Prostate gland (tissue), 2 donors: ENCODE results near the gene LMO4. TPM values are rescaled to one million over a fixed set of nuclear protein-coding genes. Genes with fewer than 3 reads are reported as not detected.

ENCODE experiments used
- DNase-seq: peaks from one replicate; pipeline ENCODE4 v3.0.0-alpha.2; 2019; ENCODE audit warnings: low spot score
- H3K27ac ChIP-seq, 2 donors: fragments of 200-600 bp; sonication (generic); 2 replicates each; pipeline ENCODE4 v1.5.1; 2017 to 2019
- H3K27me3 ChIP-seq: fragments of 200-600 bp; sonication (generic); replicated peaks from 2 replicates; pipeline ENCODE4 v1.5.1; 2019; ENCODE audit not compliant: insufficient read depth
- H3K36me3 ChIP-seq, 2 donors: fragments of 200-600 bp; sonication (generic); 1 replicate in 1 of 2; 2 replicates in 1 of 2; pipeline versions ENCODE4 v1.5.1 to v1.8.1; 2017 to 2019
- H3K4me1 ChIP-seq: fragments of 200-600 bp; sonication (generic); replicated peaks from 2 replicates; pipeline ENCODE4 v1.5.1; 2019
- H3K4me3 ChIP-seq, 2 donors: fragments of 200-600 bp; sonication (generic); 2 replicates each; pipeline ENCODE4 v1.5.1; 2017 to 2019
- H3K9me3 ChIP-seq: fragments of 200-600 bp; sonication (generic); 2 replicates; pipeline ENCODE4 v1.5.1; 2017
- POLR2A ChIP-seq: fragments of 450-650 bp; IDR thresholded peaks from one replicate; pipeline ENCODE4 v1.6.1; 2016; ENCODE audit warnings: antibody characterized with exemption, mild to moderate bottlenecking
- POLR2AphosphoS5 ChIP-seq: sonication (generic); formaldehyde crosslinking; IDR thresholded peaks from one replicate; pipeline ENCODE4 v1.6.1; 2017; ENCODE audit warnings: antibody characterized with exemption
- WGBS: methylation state at CpG from one replicate; pipeline ENCODE4 v1.1.5; 2018; 5-methylcytosine and 5-hydroxymethylcytosine counted together
- intact Hi-C: fragments of 100-400 bp; cut with DNase I; formaldehyde crosslinking; loops from one replicate; pipeline ENCODE4 v1.14.2; 2022
- total RNA-seq, 2 donors: library from RNA; depleted of rRNA; stranded (reverse); fragments of >200 nt; gene quantifications; one replicate each; pipeline ENCODE4 v1.1.0, GENCODE V29; 2016
- TF ChIP-seq, protein P1 (sequence below), 4 experiments: fragments of 200-600 bp in 2 of 4; fragments of 450-650 bp in 2 of 4; sonication (generic) in 2 of 4; IDR thresholded peaks; 1 replicate in 3 of 4; 2 replicates in 1 of 4; pipeline ENCODE4 v1.5.1; 2016 to 2019; ENCODE audit warnings: antibody characterized with exemption in 4 of 4, mild to moderate bottlenecking in 2 of 4, moderate library complexity in 2 of 4

The LMO4 gene
- total RNA-seq, 2 donors from 2014 or later, result 41.9 to 78.0 TPM

DNA sequence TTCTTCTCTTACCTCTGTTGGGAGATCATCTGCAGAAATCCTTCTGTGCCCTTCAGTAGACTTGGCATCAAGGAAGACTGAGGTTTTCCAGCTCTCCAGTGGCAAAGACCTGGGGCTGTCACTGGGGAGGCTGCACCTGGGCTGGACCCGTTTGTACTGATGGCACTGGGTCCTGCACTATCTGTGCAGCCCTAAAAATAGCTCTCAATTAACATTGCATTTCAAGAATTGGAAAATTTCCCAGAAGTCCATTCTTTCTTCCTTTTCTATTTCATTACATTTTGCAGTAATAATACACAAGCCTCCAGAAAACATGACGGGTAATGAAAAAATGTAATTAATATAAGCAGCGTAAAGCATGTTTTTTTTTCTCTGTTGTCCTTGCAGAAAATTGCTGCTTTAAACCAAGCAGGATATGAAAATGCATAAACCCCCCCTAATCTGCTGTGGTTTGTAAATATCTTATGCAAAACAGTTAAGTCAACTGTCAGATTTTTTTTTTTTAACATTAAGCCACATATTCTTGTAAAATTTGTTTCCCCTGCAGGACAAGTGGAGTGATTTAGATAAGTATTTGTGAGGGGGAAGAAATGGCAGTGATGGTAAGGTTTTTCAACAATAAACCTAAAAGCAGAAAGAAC is 64.9 kb downstream of the LMO4 start:
- Histone ChIP-seq H3K9me3 (no peaks in the 10 kb centered on the region), H3K36me3 (no peaks in the 10 kb centered on the region), H3K27me3 (no peaks in the 10 kb centered on the region), H3K4me3 (no peak overlapping the region), H3K4me1 (no peaks in the 10 kb centered on the region), H3K27ac (no peak overlapping the region)
- no peak for DNase-seq
- WGBS, result 51% methylated on average over 3 of the region's 3 CpGs
- intact Hi-C loops, result no loop called here
- TF ChIP-seq, protein P1, sequence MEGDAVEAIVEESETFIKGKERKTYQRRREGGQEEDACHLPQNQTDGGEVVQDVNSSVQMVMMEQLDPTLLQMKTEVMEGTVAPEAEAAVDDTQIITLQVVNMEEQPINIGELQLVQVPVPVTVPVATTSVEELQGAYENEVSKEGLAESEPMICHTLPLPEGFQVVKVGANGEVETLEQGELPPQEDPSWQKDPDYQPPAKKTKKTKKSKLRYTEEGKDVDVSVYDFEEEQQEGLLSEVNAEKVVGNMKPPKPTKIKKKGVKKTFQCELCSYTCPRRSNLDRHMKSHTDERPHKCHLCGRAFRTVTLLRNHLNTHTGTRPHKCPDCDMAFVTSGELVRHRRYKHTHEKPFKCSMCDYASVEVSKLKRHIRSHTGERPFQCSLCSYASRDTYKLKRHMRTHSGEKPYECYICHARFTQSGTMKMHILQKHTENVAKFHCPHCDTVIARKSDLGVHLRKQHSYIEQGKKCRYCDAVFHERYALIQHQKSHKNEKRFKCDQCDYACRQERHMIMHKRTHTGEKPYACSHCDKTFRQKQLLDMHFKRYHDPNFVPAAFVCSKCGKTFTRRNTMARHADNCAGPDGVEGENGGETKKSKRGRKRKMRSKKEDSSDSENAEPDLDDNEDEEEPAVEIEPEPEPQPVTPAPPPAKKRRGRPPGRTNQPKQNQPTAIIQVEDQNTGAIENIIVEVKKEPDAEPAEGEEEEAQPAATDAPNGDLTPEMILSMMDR (IDR thresholded peaks at IDR 0.05), result no peak
- TF ChIP-seq POLR2AphosphoS5 (no peak), POLR2A (no peak)

GRCh38 chr1:87394513-87394912 is 65.8 kb downstream of the LMO4 start:
- Histone ChIP-seq H3K36me3 (no peaks in the 10 kb centered on the region), H3K4me3 (no peak overlapping the region), H3K27me3 (no peaks in the 10 kb centered on the region), H3K9me3 (no peaks in the 10 kb centered on the region), H3K27ac (no peak overlapping the region), H3K4me1 (no peaks in the 10 kb centered on the region)
- WGBS, result 80% methylated on average over 9 of the region's 9 CpGs
- intact Hi-C loops, result no loop called here
- TF ChIP-seq POLR2AphosphoS5, result no peak
- TF ChIP-seq, protein P1 (IDR thresholded peaks at IDR 0.05), result no peak
- no peak for TF ChIP-seq POLR2A
- no peak for DNase-seq

DNA sequence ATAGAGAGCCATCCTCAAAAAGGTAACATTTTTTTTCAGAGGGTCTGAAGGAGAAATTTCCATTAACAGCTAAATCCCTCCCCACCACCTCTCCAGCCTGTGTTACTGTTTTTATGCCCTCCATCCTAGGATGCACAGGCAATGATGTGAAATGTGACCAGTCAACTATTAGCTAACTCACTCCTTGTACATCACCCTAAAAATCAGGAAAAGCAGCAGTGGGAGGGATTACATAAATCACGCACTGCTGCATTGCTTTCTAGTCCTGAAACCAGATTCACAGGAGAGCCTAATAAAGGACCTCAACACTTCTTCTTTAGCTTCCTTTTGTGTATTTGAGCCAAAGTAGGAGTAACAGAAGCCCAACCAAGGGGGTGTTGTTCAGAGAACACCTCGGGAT is 66.3 kb downstream of the LMO4 start:
- no peak overlapping the region for H3K4me3 ChIP-seq
- H3K27ac ChIP-seq, result no peak overlapping the region
- no peaks in the 10 kb centered on the region for H3K4me1 ChIP-seq
- no peak for DNase-seq
- H3K36me3 ChIP-seq, result no peaks in the 10 kb centered on the region
- 72% methylated on average over 2 of the region's 2 CpGs for WGBS
- intact Hi-C loops, result no loop called here
- TF ChIP-seq POLR2A, result no peak
- no peak for TF ChIP-seq POLR2AphosphoS5
- TF ChIP-seq, protein P1 (IDR thresholded peaks at IDR 0.05), result no peak
- no peaks in the 10 kb centered on the region for H3K9me3 ChIP-seq
- no peaks in the 10 kb centered on the region for H3K27me3 ChIP-seq
